Measurements from ENCODE around the gene RSU1.

Gene RSU1

GRCh38 chr10:16820421-16820820 is 3.2 kb upstream of the RSU1 start:
- FAIRE-seq = no peak

- no peak for FAIRE-seq
Observed at GRCh38 chr10:16820018-16820417, 2.8 kb upstream of the RSU1 start.

GRCh38 chr10:16819436-16819835 is 2.2 kb upstream of the RSU1 start:
- no peak for FAIRE-seq

- no peak for FAIRE-seq
Observed at GRCh38 chr10:16819026-16819425, 1.8 kb upstream of the RSU1 start.

- no peak for FAIRE-seq
Observed at GRCh38 chr10:16816830-16817124, 447 bp downstream of the RSU1 start.

GRCh38 chr10:16816171-16816570 is 1.1 kb downstream of the RSU1 start:
- FAIRE-seq = no peak

- FAIRE-seq = no peak
Observed at GRCh38 chr10:16814012-16814411, 3.2 kb downstream of the RSU1 start.

- no peak for FAIRE-seq
Observed at GRCh38 chr10:16812676-16813075, 4.5 kb downstream of the RSU1 start.

- no peak for FAIRE-seq
Observed at GRCh38 chr10:16811765-16812164, 5.5 kb downstream of the RSU1 start.

GRCh38 chr10:16811292-16811691 is 5.9 kb downstream of the RSU1 start:
- no peak for FAIRE-seq

- no peak for FAIRE-seq
Observed at GRCh38 chr10:16809074-16809718, 8.0 kb downstream of the RSU1 start.

GRCh38 chr10:16804123-16804522 is 13.1 kb downstream of the RSU1 start:
- FAIRE-seq = no peak

GRCh38 chr10:16803464-16803863 is 13.8 kb downstream of the RSU1 start:
- FAIRE-seq = no peak

GRCh38 chr10:16799621-16800020 is 17.6 kb downstream of the RSU1 start:
- FAIRE-seq = no peak

GRCh38 chr10:16798571-16798970 is 18.7 kb downstream of the RSU1 start:
- FAIRE-seq = no peak

GRCh38 chr10:16795410-16796073 is 21.7 kb downstream of the RSU1 start:
- no peak for FAIRE-seq

GRCh38 chr10:16794005-16794404 is 23.2 kb downstream of the RSU1 start:
- FAIRE-seq = no peak

GRCh38 chr10:16792675-16793074 is 24.5 kb downstream of the RSU1 start:
- FAIRE-seq = no peak

- FAIRE-seq = no peak
Observed at GRCh38 chr10:16789765-16790164, 27.5 kb downstream of the RSU1 start.

- FAIRE-seq = no peak
Observed at GRCh38 chr10:16789261-16789660, 28.0 kb downstream of the RSU1 start.

GRCh38 chr10:16788778-16789177 is 28.4 kb downstream of the RSU1 start:
- no peak for FAIRE-seq

GRCh38 chr10:16788125-16788524 is 29.1 kb downstream of the RSU1 start:
- FAIRE-seq = no peak

- no peak for FAIRE-seq
Observed at GRCh38 chr10:16787361-16787791, 29.8 kb downstream of the RSU1 start.

- FAIRE-seq = no peak
Observed at GRCh38 chr10:16780338-16780880, 36.8 kb downstream of the RSU1 start.
